ENCODE data around the gene NEUROG3.

The NEUROG3 gene

GRCh38 chr10:69573056-69573806, at the start of gene NEUROG3:
Gene NEUROG3, minus strand, starts transcription at chr10:69573422. Its CDS starts 379 bp downstream, at chr10:69573043.
- DNase-seq = peak; percentile 9

GRCh38 chr10:69620625-69621024, 47.4 kb upstream of the NEUROG3 start:
- peak; percentile 18 for DNase-seq

GRCh38 chr10:69619626-69620025, 46.4 kb upstream of the NEUROG3 start:
- DNase-seq = no peak

GRCh38 chr10:69618746-69619145, 45.5 kb upstream of the NEUROG3 start:
- DNase-seq = no peak

GRCh38 chr10:69616358-69616757, 43.1 kb upstream of the NEUROG3 start:
- DNase-seq = no peak

- DNase-seq = no peak
Observed at GRCh38 chr10:69614130-69614529, 40.9 kb upstream of the NEUROG3 start.

GRCh38 chr10:69612760-69613159, 39.5 kb upstream of the NEUROG3 start:
- DNase-seq = no peak

GRCh38 chr10:69609077-69609476, 35.9 kb upstream of the NEUROG3 start:
- no peak for DNase-seq

GRCh38 chr10:69600761-69601330, 27.6 kb upstream of the NEUROG3 start:
- no peak for DNase-seq

- no peak for DNase-seq
Observed at GRCh38 chr10:69588358-69588757, 15.1 kb upstream of the NEUROG3 start.

GRCh38 chr10:69584624-69585023, 11.4 kb upstream of the NEUROG3 start:
- DNase-seq = no peak

- DNase-seq = no peak
Observed at GRCh38 chr10:69583106-69583505, 9.9 kb upstream of the NEUROG3 start.

- DNase-seq = no peak
Observed at GRCh38 chr10:69580435-69580834, 7.2 kb upstream of the NEUROG3 start.

GRCh38 chr10:69579464-69580060, 6.3 kb upstream of the NEUROG3 start:
- no peak for DNase-seq

- no peak for DNase-seq
Observed at GRCh38 chr10:69578508-69578991, 5.3 kb upstream of the NEUROG3 start.

GRCh38 chr10:69577268-69578232, 4.3 kb upstream of the NEUROG3 start:
- DNase-seq = no peak

GRCh38 chr10:69576334-69577011, 3.3 kb upstream of the NEUROG3 start:
- no peak for DNase-seq

GRCh38 chr10:69575164-69575722, 2.0 kb upstream of the NEUROG3 start:
- DNase-seq = no peak

- DNase-seq = no peak
Observed at GRCh38 chr10:69574571-69574978, 1.4 kb upstream of the NEUROG3 start.

GRCh38 chr10:69572159-69573055, 815 bp downstream of the NEUROG3 start:
- peak; percentile 9 for DNase-seq
